Measurements from ENCODE around the gene PLEKHA7. TPM values are rescaled to one million over a fixed set of nuclear protein-coding genes. Genes with fewer than 3 reads are reported as not detected.
A peak's percentile ranks its signal among the peaks of the same experiment; 100 is the strongest.

The PLEKHA7 gene
- total and polyA plus RNA-seq, 2 of the 13 experiments (the other 11 are each of a cell fraction or from before 2014, with no cell fraction given), result 17.5 to 18.7 TPM

- peak; percentile 81; the same call in 1 of the 2 replicates for TF ChIP-seq PAXIP1 (CRISPR knock-in tag; conservative IDR thresholded peaks at IDR 0.05)
- peak; percentile 57; the same call in 1 of the 2 replicates for TF ChIP-seq FOXA3 (CRISPR knock-in tag; IDR thresholded peaks at IDR 0.05)
- TF ChIP-seq AKNA (CRISPR knock-in tag; IDR thresholded peaks at IDR 0.05; ENCODE audit: borderline replicate concordance), result no peak
- TF ChIP-seq RARA (CRISPR knock-in tag; IDR thresholded peaks at IDR 0.05), result peak; percentile 38
- no peak for TF ChIP-seq ZNF570 (CRISPR knock-in tag; IDR thresholded peaks at IDR 0.05; ENCODE audit: borderline replicate concordance)
- TF ChIP-seq KLF12 (CRISPR knock-in tag; IDR thresholded peaks at IDR 0.05; ENCODE audit: borderline replicate concordance), result no peak
- TF ChIP-seq NR1H2 (CRISPR knock-in tag; IDR thresholded peaks at IDR 0.05; ENCODE audit: borderline replicate concordance, low read depth), result no peak
- no peak; the same call in 1 of the 2 replicates for TF ChIP-seq ZNF232 (CRISPR knock-in tag; IDR thresholded peaks at IDR 0.05; ENCODE audit: borderline replicate concordance)
- TF ChIP-seq SNAPC4 (CRISPR knock-in tag; IDR thresholded peaks at IDR 0.05), result no peak
- TF ChIP-seq MIER3 (CRISPR knock-in tag; IDR thresholded peaks at IDR 0.05; ENCODE audit: borderline replicate concordance), result no peak
- no peak for TF ChIP-seq CTCF (CRISPR knock-in tag; IDR thresholded peaks at IDR 0.05)
These were observed 239.1 kb downstream of the PLEKHA7 start (continued) for GRCh38 chr11:16774936-16775613.
